ENCODE results near the gene DRD4. TPM values are rescaled to one million over a fixed set of nuclear protein-coding genes. Genes with fewer than 3 reads are reported as not detected.

DRD4 gene
- total and polyA plus RNA-seq, 2 of the 8 experiments (the other 6 are each of a cell fraction or from before 2014, with no cell fraction given): 3.4 to 4.9 TPM

GRCh38 chr11:601573-602245, 35.4 kb upstream of the DRD4 start (continued):
- no peak for TF ChIP-seq CHD7 (IDR thresholded peaks at IDR 0.05; ENCODE audit: insufficient replicate concordance, low read length)
- TF ChIP-seq KDM1A (IDR thresholded peaks at IDR 0.05; ENCODE audit: borderline replicate concordance, low read length): no peak
- no peak for TF ChIP-seq FOSL1 (IDR thresholded peaks at IDR 0.05; ENCODE audit: insufficient read depth, low read depth, low read length)
- no peak for TF ChIP-seq RFX5 (IDR thresholded peaks at IDR 0.05; ENCODE audit: borderline replicate concordance, low read depth, low read length)
- TF ChIP-seq TAF7 (optimal IDR thresholded peaks at IDR 0.05; ENCODE audit: borderline replicate concordance, low read depth, low read length): no peak
- TF ChIP-seq ATF2 (IDR thresholded peaks at IDR 0.05; ENCODE audit: low read length): no peak
- no peak for TF ChIP-seq HDAC2 (IDR thresholded peaks at IDR 0.05; ENCODE audit: borderline replicate concordance in 1 of 2, low read depth in 2 of 2, low read length in 2 of 2)
- TF ChIP-seq CBX5 (IDR thresholded peaks at IDR 0.05; ENCODE audit: low read depth, low read length): no peak

Measured in H1 (cell line).